Measurements from ENCODE around the gene FARP1. TPM values are rescaled to one million over a fixed set of nuclear protein-coding genes. Genes with fewer than 3 reads are reported as not detected.

Gene FARP1
- total and polyA plus RNA-seq, 10 of the 15 experiments (the other 5 are each of a cell fraction or from before 2014, with no cell fraction given): 0.17 to 6.9 (median 0.68) TPM

GRCh38 chr13:98332691-98333090 lies 189.8 kb downstream of the FARP1 start:
- ChIA-PET RAD21 (ENCODE audit: unreplicated experiment) (interaction anchor here (0.7 kb wide), 1 partner anchor 782 kb away, joined by 4 read pairs; no protein-coding TSS in a partner anchor), POLR2A (no interaction called here), SMC1A (ENCODE audit: uncharacterized antibody, unreplicated experiment) (interaction anchor here (1.3 to 1.9 kb wide), 2 partner anchors 27 to 183 kb away, joined by 4 read pairs; no protein-coding TSS in a partner anchor), CTCF (interaction anchor here (2.0 kb wide), 1 partner anchor 11 kb away, joined by 13 read pairs; no protein-coding TSS in a partner anchor)
- H3K4me2 ChIP-seq (ENCODE audit: control insufficient read depth, insufficient read depth): no peak overlapping the region
- no peak overlapping the region for H3K9ac ChIP-seq (ENCODE audit: control insufficient read depth, insufficient read depth, low read length)
- H2AFZ ChIP-seq (ENCODE audit: control insufficient read depth, low read depth, low read length): no peak overlapping the region
- no peaks in the 10 kb centered on the region for H4K20me1 ChIP-seq (ENCODE audit: control insufficient read depth, insufficient read depth)
- TF ChIP-seq EGR1 (IDR thresholded peaks at IDR 0.05; ENCODE audit: borderline replicate concordance in 1 of 2, low read depth in 2 of 2, low read length in 2 of 2): no peak
- TF ChIP-seq GATAD2B (conservative IDR thresholded peaks at IDR 0.05; ENCODE audit: low read depth): no peak
- no peak for TF ChIP-seq BCL3 (IDR thresholded peaks at IDR 0.05; ENCODE audit: borderline replicate concordance, insufficient read depth, low read depth, low read length, poor library complexity, severe bottlenecking)
- no peak for TF ChIP-seq E2F8 (IDR thresholded peaks at IDR 0.05; ENCODE audit: low read depth, partially characterized antibody)
- TF ChIP-seq BMI1 (IDR thresholded peaks at IDR 0.05; ENCODE audit: borderline replicate concordance): no peak
- TF ChIP-seq PAX8 (IDR thresholded peaks at IDR 0.05): no peak
- no peak for TF ChIP-seq STAT3 (IDR thresholded peaks at IDR 0.05; ENCODE audit: low read depth, low read length)
- no peak for TF ChIP-seq RELA (IDR thresholded peaks at IDR 0.05; ENCODE audit: borderline replicate concordance, partially characterized antibody)
- H3K27ac ChIP-seq (ENCODE audit: control insufficient read depth, insufficient read depth): no peak overlapping the region
- BruUV-seq (replicated peaks): no TSS peak
- intact Hi-C loops (cut with micrococcal nuclease; ENCODE audit: unreplicated experiment): no loop called here
- FAIRE-seq: no peak
- H3K4me1 ChIP-seq (ENCODE audit: control insufficient read depth, insufficient read depth, low read length): no peaks in the 10 kb centered on the region
- H3K4me3 ChIP-seq: no peak overlapping the region
- 31% methylated on average over 5 of the region's 5 CpGs for WGBS (ENCODE audit: insufficient coverage, insufficient replicate concordance, low lambda C conversion rate, missing lambda C conversion rate)
- no peak for ATAC-seq
- no peaks in the 10 kb centered on the region; the same call in 2 of the 3 replicates for H3K9me3 ChIP-seq (replicated peaks; ENCODE audit: control insufficient read depth, insufficient read depth, low read length)
- in situ Hi-C loops (cut with MboI): no loop called here
- DNase-seq (ENCODE audit: low read depth, low spot score): no peak
- H3K27me3 ChIP-seq (replicated peaks in 1 of 2; ENCODE audit: control insufficient read depth in 2 of 2, insufficient read depth in 2 of 2, low read length in 1 of 2): no peaks in the 10 kb centered on the region
- H3K79me2 ChIP-seq (ENCODE audit: control insufficient read depth, insufficient read depth, low read length): no peaks in the 10 kb centered on the region
- no peaks in the 10 kb centered on the region for H3K36me3 ChIP-seq (ENCODE audit: control insufficient read depth in 2 of 2, insufficient read depth in 2 of 2, low read length in 1 of 2)
